Stomach (tissue), 4 donors: ENCODE measurements around the gene SOX6.

Experiments
- POLR2A ChIP-seq, 4 donors: fragments of 450-650 bp; IDR thresholded peaks; one replicate each; pipeline ENCODE4 v1.6.1; 2016; ENCODE audit warnings: antibody characterized with exemption in 4 of 4, control low read depth in 2 of 4, mild to moderate bottlenecking in 1 of 4, moderate library complexity in 1 of 4
- TF ChIP-seq, protein P1 (sequence below), 7 experiments: fragments of 450-650 bp in 4 of 7; fragments of 200-600 bp in 3 of 7; sonication (generic) in 3 of 7; IDR thresholded peaks; one replicate each; pipeline ENCODE4 v1.5.1; 2016 to 2019; ENCODE audit warnings: antibody characterized with exemption in 7 of 7, control low read depth in 2 of 7, mild to moderate bottlenecking in 1 of 7

DNA sequence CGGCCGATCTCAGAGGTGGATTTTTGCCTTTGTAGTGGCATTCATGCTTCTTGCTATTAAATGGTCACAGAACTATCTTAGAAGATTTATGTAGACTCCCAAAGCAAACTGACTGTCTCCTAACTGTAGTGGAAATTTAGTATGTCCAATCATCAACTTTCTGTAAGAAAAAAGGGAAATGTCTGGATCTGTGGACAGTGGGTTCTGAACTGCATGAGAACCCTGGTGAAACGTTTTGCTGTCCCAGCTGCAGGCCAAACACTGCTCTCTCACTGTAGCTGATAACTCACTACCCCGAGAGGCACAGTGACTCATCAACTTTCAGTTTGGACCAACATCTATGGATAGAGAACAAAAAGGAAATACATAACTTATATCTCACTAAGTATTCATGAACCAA, 387.1 kb downstream of the SOX6 start:
- TF ChIP-seq, protein P1, sequence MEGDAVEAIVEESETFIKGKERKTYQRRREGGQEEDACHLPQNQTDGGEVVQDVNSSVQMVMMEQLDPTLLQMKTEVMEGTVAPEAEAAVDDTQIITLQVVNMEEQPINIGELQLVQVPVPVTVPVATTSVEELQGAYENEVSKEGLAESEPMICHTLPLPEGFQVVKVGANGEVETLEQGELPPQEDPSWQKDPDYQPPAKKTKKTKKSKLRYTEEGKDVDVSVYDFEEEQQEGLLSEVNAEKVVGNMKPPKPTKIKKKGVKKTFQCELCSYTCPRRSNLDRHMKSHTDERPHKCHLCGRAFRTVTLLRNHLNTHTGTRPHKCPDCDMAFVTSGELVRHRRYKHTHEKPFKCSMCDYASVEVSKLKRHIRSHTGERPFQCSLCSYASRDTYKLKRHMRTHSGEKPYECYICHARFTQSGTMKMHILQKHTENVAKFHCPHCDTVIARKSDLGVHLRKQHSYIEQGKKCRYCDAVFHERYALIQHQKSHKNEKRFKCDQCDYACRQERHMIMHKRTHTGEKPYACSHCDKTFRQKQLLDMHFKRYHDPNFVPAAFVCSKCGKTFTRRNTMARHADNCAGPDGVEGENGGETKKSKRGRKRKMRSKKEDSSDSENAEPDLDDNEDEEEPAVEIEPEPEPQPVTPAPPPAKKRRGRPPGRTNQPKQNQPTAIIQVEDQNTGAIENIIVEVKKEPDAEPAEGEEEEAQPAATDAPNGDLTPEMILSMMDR (IDR thresholded peaks at IDR 0.05), result no peak
- TF ChIP-seq POLR2A (IDR thresholded peaks at IDR 0.05), result no peak
